ENCODE data around the gene ANTXR1. TPM values are rescaled to one million over a fixed set of nuclear protein-coding genes. Genes with fewer than 3 reads are reported as not detected.

Gene ANTXR1
- total RNA-seq, 1 experiment from 2014 or later = 48.3 TPM

- TF ChIP-seq CTCF (conservative IDR thresholded peaks at IDR 0.05) = no peak
- no peak for TF ChIP-seq EZH2 (IDR thresholded peaks at IDR 0.05; ENCODE audit: low read depth)
- no peaks in the 10 kb centered on the region for H3K79me2 ChIP-seq (ENCODE audit: low read depth)
- peaks cover 11% of the 10 kb centered on the region; the same call in 1 of the 2 replicates for H3F3A ChIP-seq (ENCODE audit: insufficient read depth, low read depth)
- H3K9me3 ChIP-seq (ENCODE audit: insufficient read depth, low read depth) = no peaks in the 10 kb centered on the region
- ChIA-PET CTCF (interaction anchor here (0.6 kb wide), 1 partner anchor 619 kb away, joined by 3 read pairs; no protein-coding TSS in a partner anchor), POLR2A (ENCODE audit: unreplicated experiment) (interaction anchor here (0.5 to 0.8 kb wide), 3 partner anchors 90 to 1050 kb away, joined by 4 to 8 read pairs (median 5); no protein-coding TSS in a partner anchor)
- peak; percentile 67 to 78 for DNase-seq
- H3K36me3 ChIP-seq (ENCODE audit: low read depth) = no peaks in the 10 kb centered on the region; the same call in 1 of the 2 replicates
- no TSS peak for BruUV-seq (replicated peaks)
- H4K20me1 ChIP-seq (ENCODE audit: insufficient read depth) = no peaks in the 10 kb centered on the region
- no peak overlapping the region for H2AFZ ChIP-seq
- peaks cover 18% of the 10 kb centered on the region for H3K4me1 ChIP-seq (replicated peaks; ENCODE audit: insufficient read depth)
- H3K27me3 ChIP-seq (ENCODE audit: insufficient read depth, low read depth) = no peaks in the 10 kb centered on the region
- no peaks in the 10 kb centered on the region for H3K9me2 ChIP-seq (ENCODE audit: insufficient read depth)
- H3K4me2 ChIP-seq = peak overlapping the region; percentile 24; the same call in 1 of the 2 replicates
- intact Hi-C loops (cut with micrococcal nuclease; ENCODE audit: unreplicated experiment) = loop anchor here (1.0 to 5.0 kb wide), 2 partner anchors 55 to 225 kb away; no protein-coding TSS in a partner anchor
- H3K4me3 ChIP-seq = no peak overlapping the region
- 0 out of 2 replicates have a peak overlapping the region, but pooled peaks have one; percentile 21 for H3K27ac ChIP-seq
These were observed 69.5 kb downstream of the ANTXR1 start for GRCh38 chr2:69082430-69082997.

DNA sequence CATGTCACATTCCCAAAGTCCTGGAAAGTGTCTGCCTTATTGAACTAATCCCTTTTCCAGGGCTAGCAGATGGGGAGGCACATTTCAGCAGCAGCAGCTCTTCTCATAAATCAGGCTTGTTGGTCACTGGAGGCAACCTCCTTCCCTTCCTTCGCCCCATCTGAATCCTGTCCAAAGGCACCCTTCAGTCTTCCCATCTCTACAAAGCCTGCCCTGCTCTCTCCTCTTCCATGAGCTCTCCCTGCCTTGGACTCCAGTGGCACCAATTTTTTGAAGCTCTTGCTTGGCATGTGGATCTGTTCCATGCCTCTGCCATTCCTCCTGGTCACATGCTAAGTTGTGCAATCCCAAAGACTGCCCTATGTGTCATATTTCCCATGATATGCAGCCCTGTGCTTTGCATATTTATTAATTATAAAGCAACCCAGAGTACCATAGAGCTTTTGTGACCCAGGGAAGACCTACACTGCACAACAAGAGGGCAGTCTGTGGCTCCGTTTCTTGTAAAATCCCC lies 70.3 kb downstream of the ANTXR1 start:
- Histone ChIP-seq H4K20me1 (ENCODE audit: insufficient read depth) (no peaks in the 10 kb centered on the region), H3K36me3 (ENCODE audit: low read depth) (no peaks in the 10 kb centered on the region; the same call in 1 of the 2 replicates), H2AFZ (no peak overlapping the region), H3K9me3 (ENCODE audit: insufficient read depth, low read depth) (no peaks in the 10 kb centered on the region), H3K4me1 (replicated peaks; ENCODE audit: insufficient read depth) (peaks cover 18% of the 10 kb centered on the region), H3K27ac (0 out of 2 replicates have a peak overlapping the region, but pooled peaks have one; percentile 21), H3K4me2 (peak overlapping the region; percentile 24; the same call in 1 of the 2 replicates), H3K4me3 (no peak overlapping the region), H3K27me3 (ENCODE audit: insufficient read depth, low read depth) (no peaks in the 10 kb centered on the region), H3K79me2 (ENCODE audit: low read depth) (no peaks in the 10 kb centered on the region), H3K9me2 (ENCODE audit: insufficient read depth) (no peaks in the 10 kb centered on the region), H3F3A (ENCODE audit: insufficient read depth, low read depth) (peaks cover 11% of the 10 kb centered on the region; the same call in 1 of the 2 replicates)
- ChIA-PET CTCF (interaction anchor here (0.9 kb wide), 1 partner anchor 488 kb away, joined by 3 read pairs; no protein-coding TSS in a partner anchor), POLR2A (ENCODE audit: unreplicated experiment) (interaction anchor here (0.6 kb wide), 1 partner anchor 1051 kb away, joined by 4 read pairs; no protein-coding TSS in a partner anchor)
- no peak for TF ChIP-seq CTCF (conservative IDR thresholded peaks at IDR 0.05)
- no peak for TF ChIP-seq EZH2 (IDR thresholded peaks at IDR 0.05; ENCODE audit: low read depth)
- DNase-seq = no peak
- intact Hi-C loops (cut with micrococcal nuclease; ENCODE audit: unreplicated experiment) = loop anchor here (5.0 kb wide), 1 partner anchor 54 kb away; no protein-coding TSS in a partner anchor
- BruUV-seq (replicated peaks) = no TSS peak

- H3F3A ChIP-seq (ENCODE audit: insufficient read depth, low read depth) = peaks cover 11% of the 10 kb centered on the region; the same call in 1 of the 2 replicates
- no peaks in the 10 kb centered on the region for H3K9me3 ChIP-seq (ENCODE audit: insufficient read depth, low read depth)
- H3K27ac ChIP-seq = no peak overlapping the region
- H3K4me2 ChIP-seq = no peak overlapping the region
- H3K9me2 ChIP-seq (ENCODE audit: insufficient read depth) = no peaks in the 10 kb centered on the region
- no peak for DNase-seq
- no peaks in the 10 kb centered on the region for H3K27me3 ChIP-seq (ENCODE audit: insufficient read depth, low read depth)
- H3K4me3 ChIP-seq = no peak overlapping the region
- intact Hi-C loops (cut with micrococcal nuclease; ENCODE audit: unreplicated experiment) = loop anchor here (5.0 kb wide), 1 partner anchor 53 kb away; no protein-coding TSS in a partner anchor
- peaks cover 18% of the 10 kb centered on the region for H3K4me1 ChIP-seq (replicated peaks; ENCODE audit: insufficient read depth)
- no peaks in the 10 kb centered on the region for H4K20me1 ChIP-seq (ENCODE audit: insufficient read depth)
- no peaks in the 10 kb centered on the region; the same call in 1 of the 2 replicates for H3K36me3 ChIP-seq (ENCODE audit: low read depth)
- no peak for TF ChIP-seq EZH2 (IDR thresholded peaks at IDR 0.05; ENCODE audit: low read depth)
- TF ChIP-seq CTCF (conservative IDR thresholded peaks at IDR 0.05) = no peak
- no TSS peak for BruUV-seq (replicated peaks)
- CTCF ChIA-PET = no interaction called here
- no peak overlapping the region for H2AFZ ChIP-seq
- no peaks in the 10 kb centered on the region for H3K79me2 ChIP-seq (ENCODE audit: low read depth)
- POLR2A ChIA-PET (ENCODE audit: unreplicated experiment) = no interaction called here
These were observed 71.5 kb downstream of the ANTXR1 start for GRCh38 chr2:69084492-69084891.
